Skin epidermis (tissue), 12 donors: Measurements from ENCODE around the gene COL16A1.

Experiments used
- H3K27ac ChIP-seq, 21 experiments: fragments of 200-600 bp; sonication (generic) in 11 of 21; one replicate each; pipeline ENCODE4 v1.5.0; 2020; ENCODE audit warnings: mild to moderate bottlenecking in 3 of 21, inconsistent platforms in 2 of 21, moderate library complexity in 2 of 21
- H3K4me3 ChIP-seq, 7 experiments: fragments of 200-600 bp; sonication (generic) in 2 of 7; one replicate each; pipeline ENCODE4 v1.5.0; 2020; ENCODE audit warnings: inconsistent platforms in 2 of 7, mild to moderate bottlenecking in 2 of 7, moderate library complexity in 1 of 7

COL16A1 gene

GRCh38 chr1:31671147-31671546 lies 32.7 kb downstream of the COL16A1 start:
- H3K27ac ChIP-seq = peak overlapping the region in 9 of 21 experiments; percentile 46 to 82 (median 64)
- H3K4me3 ChIP-seq = no peak overlapping the region

GRCh38 chr1:31670593-31670964 lies 33.2 kb downstream of the COL16A1 start:
- peak overlapping the region in 19 of 21 experiments; percentile 4 to 82 (median 66) for H3K27ac ChIP-seq
- peak overlapping the region in 1 of 7 experiments; percentile 21 for H3K4me3 ChIP-seq

GRCh38 chr1:31669786-31670592 lies 33.8 kb downstream of the COL16A1 start:
- peak overlapping the region in 19 of 21 experiments; percentile 4 to 82 (median 66) for H3K27ac ChIP-seq
- H3K4me3 ChIP-seq = peak overlapping the region in 1 of 7 experiments; percentile 21

GRCh38 chr1:31669433-31669785 lies 34.4 kb downstream of the COL16A1 start:
- H3K27ac ChIP-seq = peak overlapping the region in 18 of 21 experiments; percentile 37 to 82 (median 66)
- no peak overlapping the region for H3K4me3 ChIP-seq

GRCh38 chr1:31668303-31668883 lies 35.4 kb downstream of the COL16A1 start:
- Histone ChIP-seq H3K4me3 (no peak overlapping the region), H3K27ac (peak overlapping the region in 18 of 21 experiments; percentile 15 to 82 (median 64))

GRCh38 chr1:31667065-31667785 lies 36.6 kb downstream of the COL16A1 start:
- peak overlapping the region in 18 of 21 experiments; percentile 18 to 83 (median 66) for H3K27ac ChIP-seq
- H3K4me3 ChIP-seq = no peak overlapping the region

GRCh38 chr1:31666263-31666963 lies 37.4 kb downstream of the COL16A1 start:
- Histone ChIP-seq H3K27ac (peak overlapping the region in 20 of 21 experiments; percentile 22 to 83 (median 67)), H3K4me3 (no peak overlapping the region)

- Histone ChIP-seq H3K4me3 (no peak overlapping the region), H3K27ac (peak overlapping the region in 19 of 21 experiments; percentile 14 to 83 (median 66))
Observed at GRCh38 chr1:31665234-31665878, 38.5 kb downstream of the COL16A1 start.

- Histone ChIP-seq H3K4me3 (no peak overlapping the region), H3K27ac (peak overlapping the region in 7 of 21 experiments; percentile 3 to 81 (median 58))
Observed at GRCh38 chr1:31664528-31664927, 39.3 kb downstream of the COL16A1 start.

GRCh38 chr1:31663622-31664452 lies 40.0 kb downstream of the COL16A1 start:
- H3K27ac ChIP-seq = peak overlapping the region in 7 of 21 experiments; percentile 3 to 81 (median 58)

GRCh38 chr1:31662463-31662862 lies 41.4 kb downstream of the COL16A1 start:
- peak overlapping the region in 7 of 21 experiments; percentile 3 to 58 (median 47) for H3K27ac ChIP-seq
- H3K4me3 ChIP-seq = no peak overlapping the region

More at GRCh38 chr1:31663622-31664452, 40.0 kb downstream of the COL16A1 start:
- no peak overlapping the region for H3K4me3 ChIP-seq

GRCh38 chr1:31661856-31662255 lies 42.0 kb downstream of the COL16A1 start:
- H3K4me3 ChIP-seq = no peak overlapping the region
- H3K27ac ChIP-seq = peak overlapping the region in 13 of 21 experiments; percentile 7 to 58 (median 47)

GRCh38 chr1:31660871-31661455 lies 42.9 kb downstream of the COL16A1 start:
- Histone ChIP-seq H3K4me3 (no peak overlapping the region), H3K27ac (peak overlapping the region in 14 of 21 experiments; percentile 3 to 62 (median 50))

GRCh38 chr1:31659889-31660288 lies 43.9 kb downstream of the COL16A1 start:
- Histone ChIP-seq H3K4me3 (no peak overlapping the region), H3K27ac (peak overlapping the region in 6 of 21 experiments; percentile 40 to 62 (median 54))

- H3K27ac ChIP-seq = peak overlapping the region in 8 of 21 experiments; percentile 29 to 55 (median 38)
- H3K4me3 ChIP-seq = no peak overlapping the region
Observed at GRCh38 chr1:31658721-31659120, 45.1 kb downstream of the COL16A1 start.

GRCh38 chr1:31657972-31658510 lies 45.8 kb downstream of the COL16A1 start:
- no peak overlapping the region for H3K4me3 ChIP-seq
- H3K27ac ChIP-seq = peak overlapping the region in 3 of 21 experiments; percentile 13 to 31 (median 30)

- H3K27ac ChIP-seq = peak overlapping the region in 3 of 21 experiments; percentile 14 to 42 (median 35)
- no peak overlapping the region for H3K4me3 ChIP-seq
Observed at GRCh38 chr1:31657020-31657804, 46.6 kb downstream of the COL16A1 start.
